ENCODE measurements around the gene PKP1. TPM values are rescaled to one million over a fixed set of nuclear protein-coding genes. Genes with fewer than 3 reads are reported as not detected.

Gene PKP1
- polyA plus RNA-seq, 1 experiment = 0.05 TPM

DNA sequence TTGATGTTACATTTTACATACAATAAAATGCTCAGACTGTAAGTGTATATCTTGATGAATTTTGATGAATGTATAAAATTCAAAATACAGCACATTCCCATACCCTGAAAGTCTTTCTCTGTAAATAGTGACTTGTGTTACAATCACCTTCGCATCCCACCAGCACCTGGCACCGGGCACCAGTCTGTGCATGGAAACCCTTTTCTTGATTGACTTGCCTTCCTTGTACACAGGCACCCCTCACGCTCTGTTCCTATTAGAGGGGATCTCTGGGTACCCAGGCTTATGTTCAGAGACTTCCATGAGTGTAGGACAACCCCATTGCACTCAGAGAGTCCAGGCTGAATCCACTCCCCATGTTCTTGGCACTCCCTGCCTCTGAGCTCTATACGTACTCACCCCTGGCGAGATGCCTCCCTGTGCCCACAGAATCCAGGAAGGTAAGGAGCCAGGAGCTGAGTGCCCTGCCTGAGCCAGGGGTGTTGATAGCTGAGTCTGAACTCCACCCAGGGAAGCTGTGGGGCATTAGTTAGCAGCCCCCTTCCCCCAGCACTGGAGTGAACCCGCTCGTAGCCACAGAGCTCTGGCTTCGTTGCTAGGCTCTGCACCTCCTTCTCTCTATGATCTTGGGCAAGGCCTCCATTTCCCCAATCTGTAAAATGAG is 22.5 kb upstream of the PKP1 start:
- H3K27me3 ChIP-seq (ENCODE audit: control insufficient read depth, insufficient read depth, low read length) = no peaks in the 10 kb centered on the region
- ChIA-PET CTCF (interaction anchor here (1.3 to 7.6 kb wide), 5 partner anchors 43 to 150 kb away, joined by 3 to 60 read pairs (median 5); no protein-coding TSS in a partner anchor), POLR2A (no interaction called here)
- no peak for DNase-seq (ENCODE audit: low read depth)
- H3K36me3 ChIP-seq (ENCODE audit: control insufficient read depth, insufficient read depth, low read length) = no peaks in the 10 kb centered on the region
- H3K4me3 ChIP-seq (ENCODE audit: low read depth, low read length) = no peak overlapping the region
- TF ChIP-seq, protein P1, sequence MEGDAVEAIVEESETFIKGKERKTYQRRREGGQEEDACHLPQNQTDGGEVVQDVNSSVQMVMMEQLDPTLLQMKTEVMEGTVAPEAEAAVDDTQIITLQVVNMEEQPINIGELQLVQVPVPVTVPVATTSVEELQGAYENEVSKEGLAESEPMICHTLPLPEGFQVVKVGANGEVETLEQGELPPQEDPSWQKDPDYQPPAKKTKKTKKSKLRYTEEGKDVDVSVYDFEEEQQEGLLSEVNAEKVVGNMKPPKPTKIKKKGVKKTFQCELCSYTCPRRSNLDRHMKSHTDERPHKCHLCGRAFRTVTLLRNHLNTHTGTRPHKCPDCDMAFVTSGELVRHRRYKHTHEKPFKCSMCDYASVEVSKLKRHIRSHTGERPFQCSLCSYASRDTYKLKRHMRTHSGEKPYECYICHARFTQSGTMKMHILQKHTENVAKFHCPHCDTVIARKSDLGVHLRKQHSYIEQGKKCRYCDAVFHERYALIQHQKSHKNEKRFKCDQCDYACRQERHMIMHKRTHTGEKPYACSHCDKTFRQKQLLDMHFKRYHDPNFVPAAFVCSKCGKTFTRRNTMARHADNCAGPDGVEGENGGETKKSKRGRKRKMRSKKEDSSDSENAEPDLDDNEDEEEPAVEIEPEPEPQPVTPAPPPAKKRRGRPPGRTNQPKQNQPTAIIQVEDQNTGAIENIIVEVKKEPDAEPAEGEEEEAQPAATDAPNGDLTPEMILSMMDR (IDR thresholded peaks at IDR 0.05; ENCODE audit: insufficient read depth, low read depth, low read length) = no peak

DNA sequence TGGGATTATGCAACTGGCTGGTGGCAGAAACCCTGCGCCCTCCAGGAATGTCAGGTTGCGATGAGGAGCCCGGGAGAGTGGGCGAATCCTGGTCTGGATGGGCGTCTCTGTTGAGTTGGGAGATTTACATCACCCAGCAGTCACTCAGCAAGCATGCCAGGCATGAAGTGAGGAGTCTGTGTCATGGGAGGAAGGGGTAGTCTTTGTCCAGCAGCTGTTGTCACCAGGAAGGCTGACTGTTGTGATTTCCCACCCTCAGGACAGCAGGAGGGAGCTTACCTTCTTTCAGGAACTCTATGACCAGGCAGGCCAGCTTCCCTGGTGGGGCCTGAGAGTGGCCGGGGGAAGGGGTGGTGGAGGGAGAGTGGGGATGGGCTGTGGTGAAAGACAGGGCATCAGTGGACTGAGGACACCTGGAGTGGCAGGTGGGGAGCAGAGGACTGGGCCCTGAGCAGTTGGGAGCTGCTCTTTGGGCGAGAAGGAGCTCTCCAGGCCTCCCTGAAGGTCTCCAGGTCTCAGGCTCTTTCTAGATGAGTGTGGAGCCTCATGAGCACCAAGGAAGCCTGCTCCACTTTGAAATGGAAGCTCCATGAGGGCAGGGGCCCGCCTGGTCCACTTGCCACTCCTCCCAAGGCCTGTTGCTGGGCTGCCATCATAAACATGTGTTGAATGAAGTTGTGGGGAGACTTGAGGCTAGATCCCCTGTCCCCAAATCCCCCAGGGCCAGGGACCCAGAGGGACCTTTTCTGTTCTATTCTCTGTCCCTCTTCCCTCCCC is 21.3 kb upstream of the PKP1 start:
- ChIA-PET POLR2A (no interaction called here), CTCF (interaction anchor here (0.9 to 7.6 kb wide), 6 partner anchors 8 to 147 kb away, joined by 3 to 60 read pairs (median 6); no protein-coding TSS in a partner anchor)
- TF ChIP-seq, protein P1 (IDR thresholded peaks at IDR 0.05; ENCODE audit: insufficient read depth, low read depth, low read length) = no peak
- no peak for DNase-seq (ENCODE audit: low read depth)
- no peaks in the 10 kb centered on the region for H3K27me3 ChIP-seq (ENCODE audit: control insufficient read depth, insufficient read depth, low read length)
- no peak overlapping the region for H3K4me3 ChIP-seq (ENCODE audit: low read depth, low read length)
- no peaks in the 10 kb centered on the region for H3K36me3 ChIP-seq (ENCODE audit: control insufficient read depth, insufficient read depth, low read length)

DNA sequence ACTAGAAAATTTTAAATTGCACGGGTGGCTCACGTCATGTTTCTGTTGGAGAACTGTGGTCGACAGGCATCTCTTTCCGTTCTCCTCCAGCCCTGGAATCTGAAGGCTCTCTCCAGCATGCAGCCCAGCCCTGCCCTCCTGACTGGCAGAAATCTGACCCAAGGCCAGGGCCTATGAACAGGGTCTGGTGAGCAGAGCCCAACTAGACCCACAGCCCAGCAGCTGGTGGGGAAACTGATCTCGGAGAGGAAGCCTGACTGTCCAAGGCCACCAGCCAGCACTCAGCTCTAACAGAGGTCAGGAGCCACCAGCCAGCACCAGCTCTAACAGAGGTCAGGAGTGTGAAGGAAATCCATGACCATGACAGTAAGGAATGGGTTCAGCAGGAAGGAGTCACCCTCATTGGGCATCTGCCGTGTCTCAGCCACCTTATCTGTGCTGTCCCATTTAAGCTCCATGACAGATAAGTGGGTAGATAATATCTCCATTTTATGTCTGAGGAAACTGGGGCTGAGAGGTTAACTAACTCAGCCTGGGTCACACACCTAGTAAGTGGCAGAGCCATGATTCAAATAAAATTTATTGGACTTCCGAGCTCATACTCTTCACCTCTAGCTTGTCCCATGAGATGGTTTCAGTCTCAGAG is 20.2 kb upstream of the PKP1 start:
- no peak overlapping the region for H3K4me3 ChIP-seq (ENCODE audit: low read depth, low read length)
- CTCF ChIA-PET = interaction anchor here (0.9 to 7.6 kb wide), 6 partner anchors 8 to 146 kb away, joined by 3 to 60 read pairs (median 6); no protein-coding TSS in a partner anchor
- TF ChIP-seq, protein P1 (IDR thresholded peaks at IDR 0.05; ENCODE audit: insufficient read depth, low read depth, low read length) = no peak
- H3K36me3 ChIP-seq (ENCODE audit: control insufficient read depth, insufficient read depth, low read length) = no peaks in the 10 kb centered on the region
- no peak for DNase-seq (ENCODE audit: low read depth)
- H3K27me3 ChIP-seq (ENCODE audit: control insufficient read depth, insufficient read depth, low read length) = no peaks in the 10 kb centered on the region
- POLR2A ChIA-PET = no interaction called here

DNA sequence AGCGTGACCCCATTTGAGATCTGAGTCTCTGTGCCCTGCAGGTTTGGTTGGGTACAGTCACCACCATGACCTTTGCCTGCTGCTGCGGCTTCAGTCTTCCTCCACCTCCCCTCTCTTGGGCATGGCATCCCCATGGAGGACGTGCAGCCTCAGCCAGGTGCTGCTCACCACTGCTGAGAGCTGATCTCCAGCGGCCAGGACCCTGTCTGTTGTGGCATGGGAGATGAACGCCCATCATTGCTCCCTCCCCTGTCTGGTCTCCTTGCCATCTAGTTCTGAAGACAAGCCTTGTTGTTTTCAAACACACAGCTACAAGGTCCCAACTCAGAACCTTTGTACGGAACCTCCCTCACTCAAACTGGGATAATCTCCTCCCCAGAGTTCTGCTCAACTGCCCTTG is 19.2 kb upstream of the PKP1 start:
- POLR2A ChIA-PET = no interaction called here
- no peak for DNase-seq (ENCODE audit: low read depth)
- Histone ChIP-seq H3K36me3 (ENCODE audit: control insufficient read depth, insufficient read depth, low read length) (no peaks in the 10 kb centered on the region), H3K27me3 (ENCODE audit: control insufficient read depth, insufficient read depth, low read length) (no peaks in the 10 kb centered on the region), H3K4me3 (ENCODE audit: low read depth, low read length) (no peak overlapping the region)
- CTCF ChIA-PET = interaction anchor here (2.2 to 7.6 kb wide), 3 partner anchors 10 to 98 kb away, joined by 9 to 60 read pairs (median 48); no protein-coding TSS in a partner anchor
- TF ChIP-seq, protein P1 (IDR thresholded peaks at IDR 0.05; ENCODE audit: insufficient read depth, low read depth, low read length) = no peak

DNA sequence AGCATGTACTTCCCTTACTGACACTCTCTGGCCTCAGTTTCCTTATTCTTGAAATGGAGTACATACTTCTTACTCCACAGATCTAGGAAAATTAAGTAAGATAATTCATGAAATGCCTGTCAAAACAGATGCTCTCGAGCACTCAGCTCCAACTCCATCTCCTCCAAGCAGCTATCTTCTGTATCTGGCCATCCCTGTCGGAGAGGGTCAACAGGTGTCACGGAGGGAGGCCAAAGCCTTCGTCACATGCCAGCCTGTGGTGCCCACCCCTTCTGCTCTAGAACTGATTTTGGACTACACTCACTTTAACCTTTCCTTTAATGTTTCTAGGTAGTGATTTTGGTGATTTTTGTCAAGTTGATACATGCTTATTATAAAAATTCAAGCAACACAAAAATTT is 18.8 kb upstream of the PKP1 start:
- ChIA-PET POLR2A (no interaction called here), CTCF (interaction anchor here (2.2 to 7.6 kb wide), 3 partner anchors 10 to 98 kb away, joined by 9 to 60 read pairs (median 48); no protein-coding TSS in a partner anchor)

More for the DNA sequence above, 18.8 kb upstream of the PKP1 start:
- no peak for DNase-seq (ENCODE audit: low read depth)
- Histone ChIP-seq H3K36me3 (ENCODE audit: control insufficient read depth, insufficient read depth, low read length) (no peaks in the 10 kb centered on the region), H3K27me3 (ENCODE audit: control insufficient read depth, insufficient read depth, low read length) (no peaks in the 10 kb centered on the region), H3K4me3 (ENCODE audit: low read depth, low read length) (no peak overlapping the region)
- TF ChIP-seq, protein P1 (IDR thresholded peaks at IDR 0.05; ENCODE audit: insufficient read depth, low read depth, low read length) = no peak

All from BJ (cell line).